ENCODE data around the gene GDPD4.

GDPD4 gene

GRCh38 chr11:77252555-77253270 is 48.8 kb downstream of the GDPD4 start:
- Histone ChIP-seq H3K36me3 (ENCODE audit: low read length) (no peaks in the 10 kb centered on the region), H3K9me3 (ENCODE audit: insufficient read depth, low read length) (no peaks in the 10 kb centered on the region), H4K20me1 (ENCODE audit: low read depth, low read length) (no peaks in the 10 kb centered on the region), H3F3A (ENCODE audit: insufficient read depth) (no peaks in the 10 kb centered on the region), H3K4me2 (ENCODE audit: low read depth, low read length, poor library complexity, severe bottlenecking) (no peak overlapping the region), H3K27ac (ENCODE audit: low read depth, low read length) (no peak overlapping the region), H3K4me3 (ENCODE audit: insufficient read depth, low read length, poor library complexity, severe bottlenecking) (no peak overlapping the region), H3K27me3 (ENCODE audit: low read length) (no peaks in the 10 kb centered on the region), H3K79me2 (ENCODE audit: insufficient read depth, low read length) (no peaks in the 10 kb centered on the region), H3K9me2 (replicated peaks; ENCODE audit: insufficient read depth, low read length) (no peaks in the 10 kb centered on the region), H2AFZ (ENCODE audit: low read depth, low read length, severe bottlenecking) (no peak overlapping the region), H3K9ac (ENCODE audit: low read length) (no peak overlapping the region)
- TF ChIP-seq EZH2phosphoT487 (conservative IDR thresholded peaks at IDR 0.05; ENCODE audit: low read length), result no peak
- TF ChIP-seq, protein P1, sequence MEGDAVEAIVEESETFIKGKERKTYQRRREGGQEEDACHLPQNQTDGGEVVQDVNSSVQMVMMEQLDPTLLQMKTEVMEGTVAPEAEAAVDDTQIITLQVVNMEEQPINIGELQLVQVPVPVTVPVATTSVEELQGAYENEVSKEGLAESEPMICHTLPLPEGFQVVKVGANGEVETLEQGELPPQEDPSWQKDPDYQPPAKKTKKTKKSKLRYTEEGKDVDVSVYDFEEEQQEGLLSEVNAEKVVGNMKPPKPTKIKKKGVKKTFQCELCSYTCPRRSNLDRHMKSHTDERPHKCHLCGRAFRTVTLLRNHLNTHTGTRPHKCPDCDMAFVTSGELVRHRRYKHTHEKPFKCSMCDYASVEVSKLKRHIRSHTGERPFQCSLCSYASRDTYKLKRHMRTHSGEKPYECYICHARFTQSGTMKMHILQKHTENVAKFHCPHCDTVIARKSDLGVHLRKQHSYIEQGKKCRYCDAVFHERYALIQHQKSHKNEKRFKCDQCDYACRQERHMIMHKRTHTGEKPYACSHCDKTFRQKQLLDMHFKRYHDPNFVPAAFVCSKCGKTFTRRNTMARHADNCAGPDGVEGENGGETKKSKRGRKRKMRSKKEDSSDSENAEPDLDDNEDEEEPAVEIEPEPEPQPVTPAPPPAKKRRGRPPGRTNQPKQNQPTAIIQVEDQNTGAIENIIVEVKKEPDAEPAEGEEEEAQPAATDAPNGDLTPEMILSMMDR (IDR thresholded peaks at IDR 0.05; ENCODE audit: insufficient read depth, low read length, poor library complexity, severe bottlenecking), result no peak

DNA sequence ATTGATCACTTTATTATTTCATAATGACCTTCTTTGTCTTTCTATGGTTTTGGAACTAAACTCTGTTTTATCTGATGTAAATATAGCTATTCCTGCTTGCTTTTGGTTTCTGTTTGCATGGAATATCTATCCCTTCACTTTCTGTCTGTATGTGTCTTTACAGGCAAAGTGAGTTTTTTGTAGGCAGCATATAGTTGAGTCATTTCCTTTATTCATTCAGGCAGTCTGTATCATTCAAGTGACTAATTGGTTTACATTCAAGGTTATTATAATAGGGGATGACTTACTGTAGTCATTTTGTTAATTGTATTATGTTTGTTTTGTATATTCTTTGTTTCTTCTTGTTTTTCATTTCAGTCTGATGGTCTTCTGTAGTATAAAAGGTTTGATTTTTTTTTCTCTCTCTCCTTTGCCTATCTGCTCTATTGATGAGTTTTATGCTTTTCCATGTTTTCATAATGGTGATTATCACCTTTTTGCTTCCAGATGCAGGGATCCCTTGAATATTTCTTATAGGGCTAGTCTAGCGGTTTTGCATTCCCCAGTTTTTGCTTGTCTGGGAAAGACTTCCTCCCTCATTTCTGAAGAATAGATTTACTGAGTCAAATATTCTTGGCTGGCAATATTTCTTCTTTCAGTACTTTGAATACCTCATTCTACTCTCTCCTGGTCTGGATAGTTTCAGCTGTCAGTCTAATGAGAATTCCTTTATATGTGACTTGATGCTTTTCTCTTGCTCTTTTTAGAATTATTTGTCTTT is 50.4 kb downstream of the GDPD4 start:
- Histone ChIP-seq H2AFZ (ENCODE audit: low read depth, low read length, severe bottlenecking) (no peak overlapping the region), H3K36me3 (ENCODE audit: low read length) (no peaks in the 10 kb centered on the region), H3K27me3 (ENCODE audit: low read length) (no peaks in the 10 kb centered on the region), H3K9me3 (ENCODE audit: insufficient read depth, low read length) (no peaks in the 10 kb centered on the region), H3K79me2 (ENCODE audit: insufficient read depth, low read length) (no peaks in the 10 kb centered on the region), H3K4me2 (ENCODE audit: low read depth, low read length, poor library complexity, severe bottlenecking) (no peak overlapping the region), H3K4me3 (ENCODE audit: insufficient read depth, low read length, poor library complexity, severe bottlenecking) (no peak overlapping the region), H4K20me1 (ENCODE audit: low read depth, low read length) (no peaks in the 10 kb centered on the region), H3K9ac (ENCODE audit: low read length) (no peak overlapping the region), H3K27ac (ENCODE audit: low read depth, low read length) (no peak overlapping the region), H3F3A (ENCODE audit: insufficient read depth) (no peaks in the 10 kb centered on the region), H3K9me2 (replicated peaks; ENCODE audit: insufficient read depth, low read length) (no peaks in the 10 kb centered on the region)
- TF ChIP-seq EZH2phosphoT487 (conservative IDR thresholded peaks at IDR 0.05; ENCODE audit: low read length), result no peak
- TF ChIP-seq, protein P1 (IDR thresholded peaks at IDR 0.05; ENCODE audit: insufficient read depth, low read length, poor library complexity, severe bottlenecking), result no peak

DNA sequence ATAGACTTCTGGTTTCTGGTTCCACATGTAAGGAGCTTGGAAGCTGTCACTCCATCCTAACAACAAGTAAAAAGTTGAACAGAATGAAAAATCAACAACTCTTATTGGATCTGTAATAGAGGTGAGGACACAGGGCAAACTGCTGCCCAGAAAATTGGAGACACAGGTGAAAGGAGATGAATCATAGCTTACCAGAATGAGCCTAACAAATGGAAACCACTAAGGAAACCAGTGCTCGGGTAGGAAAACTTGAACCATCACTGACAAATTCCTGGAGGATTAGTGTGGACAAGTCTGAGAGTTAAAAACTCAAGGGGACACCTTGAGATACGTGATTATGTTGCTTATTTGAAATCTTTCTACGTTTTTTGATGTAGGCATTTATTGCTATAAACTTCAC is 52.1 kb downstream of the GDPD4 start:
- no peaks in the 10 kb centered on the region for H4K20me1 ChIP-seq (ENCODE audit: low read depth, low read length)
- H3K36me3 ChIP-seq (ENCODE audit: low read length), result no peaks in the 10 kb centered on the region
- no peak overlapping the region for H2AFZ ChIP-seq (ENCODE audit: low read depth, low read length, severe bottlenecking)
- H3K79me2 ChIP-seq (ENCODE audit: insufficient read depth, low read length), result no peaks in the 10 kb centered on the region
- no peaks in the 10 kb centered on the region for H3K9me2 ChIP-seq (replicated peaks; ENCODE audit: insufficient read depth, low read length)
- no peaks in the 10 kb centered on the region for H3K9me3 ChIP-seq (ENCODE audit: insufficient read depth, low read length)
- no peak overlapping the region for H3K4me3 ChIP-seq (ENCODE audit: insufficient read depth, low read length, poor library complexity, severe bottlenecking)
- no peak overlapping the region for H3K27ac ChIP-seq (ENCODE audit: low read depth, low read length)
- TF ChIP-seq EZH2phosphoT487 (conservative IDR thresholded peaks at IDR 0.05; ENCODE audit: low read length), result no peak
- TF ChIP-seq, protein P1 (IDR thresholded peaks at IDR 0.05; ENCODE audit: insufficient read depth, low read length, poor library complexity, severe bottlenecking), result no peak
- H3K9ac ChIP-seq (ENCODE audit: low read length), result no peak overlapping the region
- H3F3A ChIP-seq (ENCODE audit: insufficient read depth), result no peaks in the 10 kb centered on the region
- no peak overlapping the region for H3K4me2 ChIP-seq (ENCODE audit: low read depth, low read length, poor library complexity, severe bottlenecking)
- H3K27me3 ChIP-seq (ENCODE audit: low read length), result no peaks in the 10 kb centered on the region

Data from SU-DHL-6 (cell line).